ENCODE results near the gene CD68. TPM values are rescaled to one million over a fixed set of nuclear protein-coding genes. Genes with fewer than 3 reads are reported as not detected.

CD68 gene
- total RNA-seq, 3 donors from 2014 or later, result 49.8 to 220 (median 70.5) TPM

- peak overlapping the region; percentile 92 to 100 (median 100) for H3K4me3 ChIP-seq
- no peak for DNase-seq (ENCODE audit: low spot score in 2 of 2)
- TF ChIP-seq POLR2A (IDR thresholded peaks at IDR 0.05) (no peak), CTCF (IDR thresholded peaks at IDR 0.05) (no peak), POLR2AphosphoS5 (IDR thresholded peaks at IDR 0.05) (no peak)
- H3K27me3 ChIP-seq, result no peaks in the 10 kb centered on the region
- no peaks in the 10 kb centered on the region for H3K9me3 ChIP-seq
- peak overlapping the region; percentile 98 for H3K27ac ChIP-seq
- peaks cover 8 to 9% of the 10 kb centered on the region in 2 donors for H3K4me1 ChIP-seq
- intact Hi-C loops (cut with DNase I; ENCODE audit: low total_unique reads), result no loop called here
- H3K36me3 ChIP-seq, result peaks cover 16% of the 10 kb centered on the region
Measured at GRCh38 chr17:7572338-7572587, 7.2 kb upstream of the CD68 start.

GRCh38 chr17:7572588-7573323 lies 6.7 kb upstream of the CD68 start:
- H3K27me3 ChIP-seq, result no peaks in the 10 kb centered on the region
- peak; percentile 98 to 99 (median 99) for TF ChIP-seq POLR2AphosphoS5 (IDR thresholded peaks at IDR 0.05)
- peak in 1 of 3 donors; percentile 24 for TF ChIP-seq CTCF (IDR thresholded peaks at IDR 0.05)
- TF ChIP-seq POLR2A (IDR thresholded peaks at IDR 0.05), result peak; percentile 98
- H3K9me3 ChIP-seq, result no peaks in the 10 kb centered on the region
- H3K4me3 ChIP-seq, result peak overlapping the region; percentile 92 to 100 (median 100)
- DNase-seq (ENCODE audit: low spot score in 2 of 2), result peak; percentile 100
- peaks cover 16% of the 10 kb centered on the region for H3K36me3 ChIP-seq
- intact Hi-C loops (cut with DNase I; ENCODE audit: low total_unique reads), result no loop called here
- H3K27ac ChIP-seq, result peak overlapping the region; percentile 98
- H3K4me1 ChIP-seq, result peaks cover 8 to 9% of the 10 kb centered on the region in 2 donors

- no peaks in the 10 kb centered on the region for H3K9me3 ChIP-seq
- H3K36me3 ChIP-seq, result peaks cover 16% of the 10 kb centered on the region
- TF ChIP-seq POLR2A (IDR thresholded peaks at IDR 0.05) (no peak), POLR2AphosphoS5 (IDR thresholded peaks at IDR 0.05) (peak; percentile 87 to 98 (median 93)), CTCF (IDR thresholded peaks at IDR 0.05) (no peak)
- peak overlapping the region; percentile 92 to 100 (median 100) for H3K4me3 ChIP-seq
- DNase-seq (ENCODE audit: low spot score in 2 of 2), result peak; percentile 87 to 91
- H3K27me3 ChIP-seq, result no peaks in the 10 kb centered on the region
- H3K27ac ChIP-seq, result peak overlapping the region; percentile 98
- H3K4me1 ChIP-seq, result peaks cover 8 to 9% of the 10 kb centered on the region in 2 donors
- intact Hi-C loops (cut with DNase I; ENCODE audit: low total_unique reads), result no loop called here
Measured at GRCh38 chr17:7573324-7574080, 5.9 kb upstream of the CD68 start.

- DNase-seq (ENCODE audit: low spot score in 2 of 2), result no peak
- Histone ChIP-seq H3K27ac (peak overlapping the region; percentile 98), H3K4me1 (peaks cover 9 to 11% of the 10 kb centered on the region in 2 donors), H3K27me3 (no peaks in the 10 kb centered on the region), H3K36me3 (peaks cover 16% of the 10 kb centered on the region), H3K9me3 (no peaks in the 10 kb centered on the region), H3K4me3 (peak overlapping the region; percentile 92 to 100 (median 100))
- intact Hi-C loops (cut with DNase I; ENCODE audit: low total_unique reads), result no loop called here
- TF ChIP-seq POLR2AphosphoS5 (IDR thresholded peaks at IDR 0.05) (peak in 1 of 3 donors; percentile 22), CTCF (IDR thresholded peaks at IDR 0.05) (no peak)
Measured at GRCh38 chr17:7574176-7574953, 5.1 kb upstream of the CD68 start.
